Duodenal mucosa (tissue), 2 donors: ENCODE results near the gene DSCAML1.
"Not testable (repeated sequence)": the region's sequence is repeated elsewhere in the genome, so short reads cannot be mapped to it uniquely, and the experiment has no call there.

Experiments used
- H3K27ac ChIP-seq: one replicate; pipeline ENCODE4 v1.7.0; 2013; ENCODE audit warnings: low read depth, low read length
- H3K27me3 ChIP-seq, 2 donors: one replicate each; pipeline ENCODE4 v1.7.0; 2013; ENCODE audit warnings: low read length in 2 of 2, control low read depth in 1 of 2; ENCODE audit not compliant: insufficient read depth in 2 of 2, control insufficient read depth in 1 of 2
- H3K36me3 ChIP-seq, 2 donors: one replicate each; pipeline ENCODE4 v1.7.0; 2013; ENCODE audit warnings: low read length in 2 of 2, control low read depth in 1 of 2; ENCODE audit not compliant: insufficient read depth in 2 of 2, control insufficient read depth in 1 of 2
- H3K4me1 ChIP-seq, 2 donors: one replicate each; pipeline ENCODE4 v1.7.0; 2013; ENCODE audit warnings: low read length in 2 of 2, control low read depth in 1 of 2; ENCODE audit not compliant: insufficient read depth in 2 of 2, control insufficient read depth in 1 of 2
- H3K4me3 ChIP-seq, 2 donors: one replicate each; pipeline ENCODE4 v1.7.0; 2013; ENCODE audit warnings: low read length in 2 of 2, low read depth in 1 of 2
- H3K9ac ChIP-seq, 2 donors: one replicate each; pipeline ENCODE4 v1.7.0; 2013; ENCODE audit warnings: low read length in 2 of 2, low read depth in 1 of 2
- H3K9me3 ChIP-seq, 2 donors: one replicate each; pipeline ENCODE4 v1.7.0; 2013; ENCODE audit warnings: low read length in 2 of 2, control low read depth in 1 of 2; ENCODE audit not compliant: control insufficient read depth in 1 of 2

Gene DSCAML1

DNA sequence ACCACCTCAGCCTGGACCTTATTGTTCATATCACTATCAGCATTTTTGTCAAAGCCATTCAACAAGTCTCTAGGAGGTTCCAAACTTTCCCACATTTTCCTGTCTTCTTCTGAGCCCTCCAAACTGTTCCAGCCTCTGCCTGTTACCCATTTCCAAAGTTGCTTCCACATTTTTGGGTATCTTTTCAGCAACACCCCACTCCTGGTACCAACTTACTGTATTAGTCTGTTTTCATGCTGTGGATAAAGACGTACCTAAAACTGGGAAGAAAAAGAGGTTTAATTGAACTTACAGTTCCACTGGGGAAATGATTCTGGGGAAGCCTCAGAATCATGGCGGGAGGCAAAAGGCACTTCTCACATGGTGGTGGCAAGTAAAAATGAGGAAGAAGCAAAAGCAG is 391.1 kb downstream of the DSCAML1 start:
- H3K27ac ChIP-seq, H3K4me1 ChIP-seq, H3K4me3 ChIP-seq, H3K27me3 ChIP-seq, H3K9me3 ChIP-seq, H3K9ac ChIP-seq: not testable (repeated sequence)
- peaks cover 8 to 27% of the 10 kb centered on the region in 2 donors for H3K36me3 ChIP-seq

DNA sequence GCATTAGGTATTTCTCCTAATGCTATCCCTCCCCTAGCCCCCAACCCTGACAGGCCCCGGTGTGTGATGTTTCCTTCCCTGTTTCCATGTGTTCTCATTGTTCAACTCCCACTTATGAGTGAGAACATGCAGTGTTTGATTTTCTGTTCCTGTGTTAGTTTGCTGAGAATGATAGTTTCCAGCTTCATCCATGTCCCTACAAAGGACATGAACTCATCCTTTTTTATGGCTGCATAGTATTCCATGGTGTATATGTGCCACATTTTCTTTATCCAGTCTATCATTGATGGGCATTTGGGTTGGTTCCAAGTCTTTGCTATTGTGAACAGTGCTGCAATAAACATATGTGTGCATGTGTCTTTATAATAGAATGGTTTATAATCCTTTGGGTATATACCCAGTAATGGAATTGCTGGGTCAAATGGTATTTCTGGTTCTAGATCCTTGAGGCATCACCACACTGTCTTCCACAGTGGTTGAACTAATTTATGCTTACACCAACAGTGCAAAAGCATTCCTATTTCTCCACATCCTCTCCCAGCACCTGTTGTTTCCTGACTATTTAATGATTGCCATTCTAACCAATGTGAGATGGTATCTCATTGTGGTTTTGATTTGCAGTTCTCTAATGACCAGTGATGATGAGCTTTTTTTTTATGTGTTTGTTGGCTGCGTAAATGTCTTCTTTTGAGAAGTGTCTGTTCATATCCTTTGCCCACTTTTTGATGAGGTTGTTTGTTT is 397.7 kb downstream of the DSCAML1 start:
- H3K27ac ChIP-seq, H3K9me3 ChIP-seq, H3K4me3 ChIP-seq, H3K27me3 ChIP-seq, H3K9ac ChIP-seq, H3K4me1 ChIP-seq: not testable (repeated sequence)
- peaks cover 24 to 30% of the 10 kb centered on the region in 2 donors for H3K36me3 ChIP-seq

DNA sequence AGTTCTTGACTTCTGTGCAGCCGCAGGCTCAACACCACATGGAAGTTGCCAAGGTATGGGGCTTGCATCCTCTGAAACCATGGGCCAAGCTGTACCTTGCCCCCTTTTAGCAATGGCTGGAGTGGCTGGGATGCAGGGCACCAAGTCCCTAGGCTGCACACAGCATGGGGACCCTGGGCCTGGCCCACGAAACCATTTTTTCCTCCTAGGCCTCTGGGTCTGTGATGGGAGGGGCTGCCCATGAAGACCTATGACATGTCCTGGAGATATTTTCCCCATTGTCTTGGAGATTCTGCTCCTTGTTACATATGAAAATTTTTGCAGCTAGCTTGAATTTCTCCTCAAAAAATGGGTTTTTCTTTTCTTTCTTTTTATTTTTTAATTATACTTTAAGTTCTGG is 398.4 kb downstream of the DSCAML1 start:
- peaks cover 30 to 37% of the 10 kb centered on the region in 2 donors for H3K36me3 ChIP-seq

DNA sequence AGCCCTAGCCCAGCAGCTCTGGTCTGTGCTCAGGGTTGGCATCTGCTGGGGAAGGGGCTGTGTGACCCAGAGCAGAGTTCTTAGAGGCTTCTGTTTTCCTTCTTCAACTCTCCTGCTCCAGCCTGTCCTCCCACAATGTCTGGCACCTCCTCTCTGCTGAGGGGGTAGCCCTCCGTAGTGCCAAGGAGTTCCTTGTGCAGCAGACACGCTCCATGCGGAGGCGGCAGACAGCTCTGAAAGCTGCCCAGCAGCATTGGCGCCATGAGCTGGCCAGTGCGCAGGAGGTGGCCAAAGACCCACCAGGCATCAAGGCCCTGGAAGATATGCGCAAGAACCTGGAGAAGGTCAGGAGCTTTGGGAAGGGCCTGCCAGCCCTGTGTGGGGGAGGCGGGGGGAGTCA is 400.0 kb downstream of the DSCAML1 start:
- H3K4me1 ChIP-seq = no peaks in the 10 kb centered on the region
- no peaks in the 10 kb centered on the region for H3K27me3 ChIP-seq
- H3K9ac ChIP-seq = no peak overlapping the region
- no peak overlapping the region for H3K4me3 ChIP-seq
- H3K27ac ChIP-seq = no peak overlapping the region
- H3K36me3 ChIP-seq = peaks cover 44 to 53% of the 10 kb centered on the region in 2 donors
- no peaks in the 10 kb centered on the region for H3K9me3 ChIP-seq

More for the DNA sequence above, 398.4 kb downstream of the DSCAML1 start:
- H3K4me3 ChIP-seq, H3K27ac ChIP-seq, H3K27me3 ChIP-seq, H3K9me3 ChIP-seq, H3K4me1 ChIP-seq, H3K9ac ChIP-seq: not testable (repeated sequence)

DNA sequence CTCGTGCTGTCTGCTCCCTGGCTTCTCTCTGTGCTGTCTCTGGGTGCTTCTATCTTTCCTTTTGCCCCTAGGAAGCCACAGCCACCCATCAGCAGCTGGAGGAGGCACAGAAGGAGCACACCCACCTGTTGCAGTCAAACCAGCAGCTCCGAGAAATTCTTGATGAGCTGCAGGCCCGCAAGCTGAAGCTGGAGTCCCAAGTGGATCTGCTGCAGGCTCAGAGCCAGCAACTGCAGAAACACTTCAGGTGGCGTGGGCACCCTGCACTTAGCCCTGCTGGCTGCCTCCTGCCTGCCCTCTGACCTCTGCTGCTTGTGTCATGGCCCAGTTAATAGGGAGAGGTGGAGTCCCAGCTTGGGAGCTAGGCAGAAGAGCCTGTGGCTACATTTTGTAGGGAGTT is 401.5 kb downstream of the DSCAML1 start:
- Histone ChIP-seq H3K9me3 (no peaks in the 10 kb centered on the region), H3K36me3 (peaks cover 50 to 62% of the 10 kb centered on the region in 2 donors), H3K4me1 (no peaks in the 10 kb centered on the region), H3K9ac (no peak overlapping the region), H3K4me3 (no peak overlapping the region), H3K27me3 (no peaks in the 10 kb centered on the region), H3K27ac (no peak overlapping the region)

DNA sequence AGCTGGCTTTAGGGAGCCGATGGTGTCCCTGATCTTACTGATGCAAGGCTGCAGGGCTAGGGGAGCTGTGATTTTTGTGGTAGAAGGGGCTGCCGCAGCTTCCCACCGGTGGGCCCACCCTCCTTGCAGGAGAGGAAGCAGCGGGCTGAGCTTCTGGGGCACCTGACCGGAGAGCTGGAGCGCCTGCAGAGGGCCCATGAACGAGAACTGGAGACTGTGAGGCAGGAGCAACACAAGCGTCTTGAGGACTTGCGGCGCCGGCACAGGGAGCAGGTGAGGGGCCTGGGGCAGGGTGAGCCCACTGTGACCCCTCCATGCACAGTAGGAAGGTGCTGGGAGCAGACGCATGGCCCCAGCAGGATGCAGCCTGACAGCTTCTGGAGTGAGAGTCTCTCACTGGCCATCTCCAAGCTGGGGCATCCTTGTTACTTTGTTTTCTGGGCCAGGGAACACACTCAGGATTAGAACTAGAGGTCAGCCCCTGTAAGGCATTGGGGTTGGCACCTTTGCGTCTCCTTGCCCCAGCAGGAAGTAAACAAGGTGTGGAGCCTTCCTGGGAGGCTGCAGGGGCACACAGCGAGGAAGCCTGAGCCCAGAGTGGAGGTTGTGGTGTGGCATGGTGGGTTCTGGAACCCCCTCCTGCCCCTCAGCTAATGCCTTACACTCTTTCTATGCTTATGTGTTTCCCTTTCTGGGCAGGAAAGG is 402.6 kb downstream of the DSCAML1 start:
- H3K4me3 ChIP-seq = no peak overlapping the region
- H3K9me3 ChIP-seq = no peaks in the 10 kb centered on the region
- no peaks in the 10 kb centered on the region for H3K27me3 ChIP-seq
- no peak overlapping the region for H3K27ac ChIP-seq
- H3K4me1 ChIP-seq = no peaks in the 10 kb centered on the region
- no peak overlapping the region for H3K9ac ChIP-seq
- H3K36me3 ChIP-seq = peaks cover 50 to 62% of the 10 kb centered on the region in 2 donors

DNA sequence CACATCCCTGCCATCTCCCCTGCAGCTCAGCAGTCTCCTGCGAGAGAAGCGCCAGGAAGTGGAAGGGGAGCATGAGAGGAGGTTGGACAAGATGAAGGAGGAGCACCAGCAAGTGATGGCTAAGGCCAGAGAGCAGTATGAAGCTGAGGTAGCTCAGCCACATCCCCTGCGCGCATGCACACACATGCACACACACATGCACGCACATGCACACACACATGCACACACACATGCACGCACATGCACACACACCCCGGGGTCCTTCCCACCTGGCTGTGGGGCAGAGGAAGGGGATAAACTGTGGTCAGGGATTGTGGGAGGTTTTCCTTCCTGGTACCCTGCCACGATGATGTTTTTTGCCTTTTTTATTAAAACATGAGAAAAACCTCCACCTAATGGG is 404.0 kb downstream of the DSCAML1 start:
- Histone ChIP-seq H3K27ac (no peak overlapping the region), H3K36me3 (peaks cover 54 to 62% of the 10 kb centered on the region in 2 donors), H3K9ac (no peak overlapping the region), H3K4me3 (no peak overlapping the region), H3K9me3 (no peaks in the 10 kb centered on the region), H3K27me3 (no peaks in the 10 kb centered on the region), H3K4me1 (no peaks in the 10 kb centered on the region)

DNA sequence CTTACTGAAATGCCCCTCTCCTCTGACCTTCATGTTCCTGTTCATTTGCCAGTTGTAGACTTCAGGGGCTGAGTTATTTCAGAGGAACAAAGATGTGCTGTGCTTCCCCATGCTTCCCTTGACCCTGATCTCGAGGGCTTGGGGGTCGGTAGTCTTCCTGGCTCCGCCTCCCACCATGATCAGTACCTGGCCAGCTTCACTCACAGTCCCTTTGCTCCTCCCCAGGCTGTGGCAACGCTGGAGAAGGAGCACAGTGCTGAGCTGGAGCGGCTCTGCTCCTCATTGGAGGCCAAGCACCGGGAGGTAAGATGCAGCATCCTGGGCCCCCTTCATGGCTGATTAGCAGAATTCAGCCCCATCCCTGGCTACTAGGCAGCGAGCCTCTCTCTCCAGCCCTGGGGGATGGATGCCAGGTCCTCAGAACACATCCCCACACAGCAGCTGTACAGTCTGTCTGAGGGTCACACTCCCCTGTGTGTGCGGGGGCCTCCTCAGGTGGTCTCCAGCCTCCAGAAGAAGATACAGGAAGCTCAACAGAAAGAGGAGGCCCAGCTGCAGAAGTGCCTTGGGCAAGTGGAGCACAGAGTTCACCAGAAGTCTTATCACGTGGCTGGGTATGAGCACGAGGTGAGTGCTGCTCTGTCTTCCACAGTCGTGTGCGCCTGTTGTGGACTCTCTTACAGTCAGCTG is 404.9 kb downstream of the DSCAML1 start:
- Histone ChIP-seq H3K27ac (no peak overlapping the region), H3K36me3 (peaks cover 53 to 65% of the 10 kb centered on the region in 2 donors), H3K4me3 (no peak overlapping the region), H3K9me3 (no peaks in the 10 kb centered on the region), H3K4me1 (no peaks in the 10 kb centered on the region), H3K27me3 (no peaks in the 10 kb centered on the region), H3K9ac (no peak overlapping the region)

DNA sequence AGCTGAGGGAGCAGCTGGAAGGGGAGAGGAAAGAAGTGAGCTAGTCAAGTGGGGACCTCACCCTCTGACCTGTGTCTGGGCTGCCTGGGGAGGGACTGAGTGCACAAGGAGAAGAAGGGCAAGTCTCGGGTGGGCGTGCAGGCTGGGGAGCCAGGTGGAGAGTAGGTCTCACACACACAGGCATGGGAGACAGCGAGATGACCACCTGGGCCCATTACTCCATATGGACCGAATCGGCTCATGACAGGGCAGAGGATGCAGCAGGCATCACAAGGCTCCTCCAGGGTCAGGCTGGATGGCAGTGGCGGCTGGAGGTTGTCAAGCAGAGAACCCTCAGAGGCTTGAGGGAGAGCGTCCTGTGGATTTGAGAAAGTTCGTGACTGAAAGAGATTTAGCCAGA is 405.8 kb downstream of the DSCAML1 start:
- Histone ChIP-seq H3K9ac (no peak overlapping the region), H3K9me3 (no peaks in the 10 kb centered on the region), H3K27me3 (no peaks in the 10 kb centered on the region), H3K4me1 (no peaks in the 10 kb centered on the region), H3K4me3 (no peak overlapping the region), H3K36me3 (peaks cover 51 to 61% of the 10 kb centered on the region in 2 donors), H3K27ac (no peak overlapping the region)

DNA sequence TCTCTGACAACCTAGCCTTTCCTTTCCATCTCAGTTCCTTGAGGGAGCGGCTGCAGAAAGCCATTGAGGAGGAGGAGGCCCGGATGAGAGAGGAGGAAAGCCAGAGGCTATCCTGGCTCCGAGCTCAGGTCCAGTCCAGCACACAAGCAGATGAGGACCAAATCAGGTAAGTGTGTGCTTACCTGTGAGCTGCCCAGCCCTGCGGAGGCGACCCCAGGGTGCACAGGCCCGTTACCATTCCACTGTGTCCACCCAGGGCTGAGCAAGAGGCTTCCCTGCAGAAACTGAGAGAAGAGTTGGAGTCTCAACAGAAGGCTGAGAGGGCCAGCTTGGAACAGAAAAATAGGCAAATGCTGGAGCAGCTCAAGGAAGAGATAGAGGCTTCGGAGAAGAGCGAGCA is 406.3 kb downstream of the DSCAML1 start:
- no peak overlapping the region for H3K9ac ChIP-seq
- H3K4me1 ChIP-seq = no peaks in the 10 kb centered on the region
- H3K27ac ChIP-seq = no peak overlapping the region
- no peak overlapping the region for H3K4me3 ChIP-seq
- peaks cover 49 to 60% of the 10 kb centered on the region in 2 donors for H3K36me3 ChIP-seq
- no peaks in the 10 kb centered on the region for H3K27me3 ChIP-seq
- no peaks in the 10 kb centered on the region for H3K9me3 ChIP-seq
